Endothelial cell of umbilical vein (primary cell): Measurements from ENCODE around the gene RASGRF2. TPM values are rescaled to one million over a fixed set of nuclear protein-coding genes. Genes with fewer than 3 reads are reported as not detected.
A peak's percentile ranks its signal among the peaks of the same experiment; 100 is the strongest.

Experiments used
- BruUV-seq: library from RNA; stranded (reverse); fragments of 400-500 nt; replicated peaks from 2 replicates; lab custom pipeline; 2021; lab: Mats Ljungman, UMichigan
- CTCF ChIA-PET: fragments of 300-600, 350-600 bp; sonication (Branson Sonifier 250); formaldehyde crosslinking; loops from one replicate; lab custom pipeline; 2021; ENCODE audit warnings: antibody characterized with exemption, inconsistent platforms; lab: Charles Lee
- POLR2A ChIA-PET: fragments of 300-600, 350-600 bp; sonication (Branson Sonifier 250); formaldehyde crosslinking; loops from one replicate; lab custom pipeline; 2021; ENCODE audit warnings: antibody characterized with exemption, inconsistent platforms; lab: Charles Lee
- DNase-seq: peaks from one replicate; pipeline ENCODE4 v3.0.0-alpha.2; 2011; ENCODE audit warnings: low read depth, low spot score
- FAIRE-seq: peaks from 2 replicates; lab custom pipeline; 2011; peaks lifted over from hg19 to GRCh38; lab: Jason Lieb, UNC
- H2AFZ ChIP-seq: 2 replicates; pipeline ENCODE4 v1.6.0; 2012; ENCODE audit warnings: low read depth, low read length, control low read depth, inconsistent platforms
- H3K27ac ChIP-seq: 2 replicates; pipeline ENCODE4 v1.5.1; 2011; ENCODE audit warnings: low read depth, mild to moderate bottlenecking, control low read depth, low read length, moderate library complexity; ENCODE audit not compliant: insufficient read depth
- H3K27me3 ChIP-seq, 2 experiments: 2 replicates each; pipeline versions ENCODE4 v1.6.0 to v1.6.1; 2011; ENCODE audit warnings: low read length in 2 of 2, mixed read lengths in 1 of 2; ENCODE audit not compliant: control insufficient read depth in 2 of 2, insufficient read depth in 2 of 2
- H3K36me3 ChIP-seq, 2 experiments: 2 replicates in 1 of 2; 3 replicates in 1 of 2; pipeline ENCODE4 v1.5.1; 2011; ENCODE audit warnings: low read length in 2 of 2, mild to moderate bottlenecking in 1 of 2, moderate library complexity in 1 of 2; ENCODE audit not compliant: control insufficient read depth in 2 of 2, insufficient read depth in 2 of 2; ENCODE audit errors: extremely low read depth in 1 of 2
- H3K4me1 ChIP-seq: 3 replicates; pipeline ENCODE4 v1.5.1; 2011; ENCODE audit warnings: mild to moderate bottlenecking, low read length; ENCODE audit not compliant: control insufficient read depth, insufficient read depth; ENCODE audit errors: extremely low read depth
- H3K4me2 ChIP-seq: 2 replicates; pipeline ENCODE4 v1.6.1; 2011; ENCODE audit warnings: low read length, control low read depth, mixed read lengths; ENCODE audit not compliant: insufficient read depth
- H3K4me3 ChIP-seq, 3 experiments: fragments of 200-600 bp in 1 of 3; sonication (generic), shearing (Covaris generic) in 1 of 3; replicated peaks in 1 of 3; 2 replicates each; pipeline ENCODE4 v1.5.1; 2011 to 2016; ENCODE audit warnings: control low read depth in 3 of 3, low read length in 3 of 3, mild to moderate bottlenecking in 2 of 3, inconsistent platforms in 1 of 3, low read depth in 1 of 3, moderate library complexity in 1 of 3; ENCODE audit not compliant: insufficient read depth in 1 of 3
- H3K79me2 ChIP-seq: 2 replicates; pipeline ENCODE4 v1.6.0; 2012; ENCODE audit warnings: low read length, inconsistent platforms; ENCODE audit not compliant: control insufficient read depth, insufficient read depth
- H3K9ac ChIP-seq: replicated peaks from 2 replicates; pipeline ENCODE3; 2011; ENCODE audit warnings: low read length, control low read depth; ENCODE audit not compliant: insufficient read depth; ENCODE audit errors: extremely low read depth
- H3K9me1 ChIP-seq: replicated peaks from 3 replicates; pipeline ENCODE4 v1.6.0; 2011; ENCODE audit warnings: mild to moderate bottlenecking, low read length; ENCODE audit not compliant: control insufficient read depth, insufficient read depth; ENCODE audit errors: extremely low read depth
- H3K9me3 ChIP-seq: replicated peaks from 2 replicates; pipeline ENCODE4 v1.5.1; 2012; ENCODE audit warnings: low read length, inconsistent platforms; ENCODE audit not compliant: control insufficient read depth, insufficient read depth
- H4K20me1 ChIP-seq: replicated peaks from 2 replicates; pipeline ENCODE3; 2011; ENCODE audit warnings: mild to moderate bottlenecking, low read length; ENCODE audit not compliant: control insufficient read depth, insufficient read depth; ENCODE audit errors: extremely low read depth
- CTCF ChIP-seq, 2 donors: IDR thresholded peaks; 1 replicate in 1 of 2; 2 replicates in 1 of 2; pipeline ENCODE4 v1.5.1; 2011; ENCODE audit warnings: low read length in 2 of 2, mild to moderate bottlenecking in 2 of 2, moderate library complexity in 2 of 2, control low read depth in 1 of 2, inconsistent platforms in 1 of 2, low read depth in 1 of 2; ENCODE audit not compliant: insufficient read depth in 1 of 2; ENCODE audit errors: extremely low read depth in 1 of 2
- EZH2 ChIP-seq: IDR thresholded peaks from 2 replicates; pipeline ENCODE4 v1.6.1; 2012; ENCODE audit warnings: borderline replicate concordance, low read depth, mild to moderate bottlenecking, moderate library complexity, low read length, inconsistent platforms; ENCODE audit not compliant: severe bottlenecking
- FOS ChIP-seq: IDR thresholded peaks from 2 replicates; pipeline ENCODE4 v1.6.1; 2011; ENCODE audit warnings: mild to moderate bottlenecking, low read length, moderate library complexity, borderline replicate concordance; ENCODE audit not compliant: insufficient read depth
- GATA2 ChIP-seq: IDR thresholded peaks from 2 replicates; pipeline ENCODE4 v1.7.0; 2011; ENCODE audit warnings: low read depth, mild to moderate bottlenecking, moderate library complexity, mixed read lengths, low read length; ENCODE audit not compliant: insufficient read length, insufficient read depth
- JUN ChIP-seq: IDR thresholded peaks from 2 replicates; pipeline ENCODE4 v1.6.1; 2011; ENCODE audit warnings: borderline replicate concordance, low read depth; ENCODE audit not compliant: insufficient read length, insufficient read depth
- MYC ChIP-seq: IDR thresholded peaks from one replicate; pipeline ENCODE4 v1.6.1; 2011; ENCODE audit warnings: mild to moderate bottlenecking, low read depth, low read length
- POLR2A ChIP-seq: IDR thresholded peaks from 2 replicates; pipeline ENCODE4 v1.6.1; 2012; ENCODE audit warnings: low read depth, mild to moderate bottlenecking, control low read depth, low read length
- POLR2AphosphoS5 ChIP-seq: IDR thresholded peaks from 2 replicates; pipeline ENCODE4 v1.6.1; 2012; ENCODE audit warnings: low read depth, mild to moderate bottlenecking, control low read depth, low read length, moderate library complexity; ENCODE audit not compliant: insufficient read depth
- dilution Hi-C: fragments of 300-500 bp; cut with MboI; formaldehyde crosslinking; loops from one replicate; pipeline ENCODE4 v1.15.0; 2019; ENCODE audit warnings: low sequenced_read_pairs; ENCODE audit not compliant: extremely low pct_ligation_motif_present
- intact Hi-C: fragments of 100-400 bp; cut with micrococcal nuclease; formaldehyde crosslinking; loops from one replicate; pipeline ENCODE4 v1.10.0; 2022
- polyA plus RNA-seq, 4 experiments: library from polyadenylated mRNA; depleted of rRNA in 3 of 4; stranded (reverse) in 3 of 4; unstranded in 1 of 4; fragments of >200 nt; gene quantifications; 2 replicates each; pipeline versions ENCODE4 v1.2.1 to v1.2.3, GENCODE V29; 2011 to 2012; ENCODE audit warnings: missing spikeins in 1 of 4
- total RNA-seq: library from RNA; stranded (reverse); gene quantifications from 2 replicates; pipeline ENCODE4 v1.2.3, GENCODE V29; 2021
- TF ChIP-seq, protein P1 (sequence below): IDR thresholded peaks from 2 replicates; pipeline ENCODE4 v1.6.1; 2011; ENCODE audit not compliant: insufficient read depth, insufficient read length

The RASGRF2 gene
- total and polyA plus RNA-seq, 2 donors (not counting 3 experiments of a cell fraction or from before 2014, with no cell fraction given), result 0.41 to 4.0 TPM

- Histone ChIP-seq H3K4me1 (peaks cover 5% of the 10 kb centered on the region), H3K9me1 (no peaks in the 10 kb centered on the region), H3K27ac (no peak overlapping the region), H3K36me3 (no peaks in the 10 kb centered on the region), H3K4me3 (no peak overlapping the region), H3K9me3 (no peaks in the 10 kb centered on the region), H3K79me2 (no peaks in the 10 kb centered on the region), H4K20me1 (no peaks in the 10 kb centered on the region), H3K4me2 (no peak overlapping the region), H2AFZ (no peak overlapping the region), H3K27me3 (no peaks in the 10 kb centered on the region), H3K9ac (no peak overlapping the region)
- POLR2A ChIA-PET, result no interaction called here
- TF ChIP-seq GATA2 (no peak), POLR2AphosphoS5 (no peak), POLR2A (no peak), JUN (peak; percentile 19), FOS (peak; percentile 79), EZH2 (no peak)
- FAIRE-seq (peak; percentile 76), DNase-seq (peak; percentile 31)
- intact Hi-C loops, result no loop called here
- dilution Hi-C loops, result no loop called here
- BruUV-seq, result no TSS peak
- CTCF ChIA-PET, result interaction anchor here (0.7 kb wide), 1 partner anchor 918 kb away, joined by 3 read pairs; no protein-coding TSS in a partner anchor
These were observed 287.3 kb downstream of the RASGRF2 start for GRCh38 chr5:81247441-81247972.

- no peaks in the 10 kb centered on the region for H3K9me1 ChIP-seq
- H3K4me2 ChIP-seq, result no peak overlapping the region
- no peaks in the 10 kb centered on the region for H3K36me3 ChIP-seq
- no peak overlapping the region for H2AFZ ChIP-seq
- intact Hi-C loops (no loop called here), dilution Hi-C loops (no loop called here)
- no peaks in the 10 kb centered on the region for H3K27me3 ChIP-seq
- no peaks in the 10 kb centered on the region for H3K9me3 ChIP-seq
- H3K27ac ChIP-seq, result no peak overlapping the region
- no peak overlapping the region for H3K4me3 ChIP-seq
- TF ChIP-seq EZH2 (no peak), CTCF (IDR thresholded peaks at IDR 0.05; ENCODE audit: extremely low read depth in 1 of 2, insufficient read depth in 1 of 2, low read depth in 1 of 2, low read length in 2 of 2) (no peak), GATA2 (no peak), FOS (no peak), JUN (no peak), POLR2A (no peak), POLR2AphosphoS5 (no peak), MYC (no peak)
- TF ChIP-seq, protein P1, sequence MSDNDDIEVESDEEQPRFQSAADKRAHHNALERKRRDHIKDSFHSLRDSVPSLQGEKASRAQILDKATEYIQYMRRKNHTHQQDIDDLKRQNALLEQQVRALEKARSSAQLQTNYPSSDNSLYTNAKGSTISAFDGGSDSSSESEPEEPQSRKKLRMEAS, result no peak
- ChIA-PET POLR2A (no interaction called here), CTCF (no interaction called here)
- no peak for FAIRE-seq
- no TSS peak for BruUV-seq
- H4K20me1 ChIP-seq, result no peaks in the 10 kb centered on the region
- H3K4me1 ChIP-seq, result peaks cover 5% of the 10 kb centered on the region
- H3K79me2 ChIP-seq, result no peaks in the 10 kb centered on the region
- no peak for DNase-seq
- H3K9ac ChIP-seq, result no peak overlapping the region
These were observed 289.1 kb downstream of the RASGRF2 start for GRCh38 chr5:81249240-81249639.
